HepG2 (cell line): ENCODE results near the gene FAM174B. TPM values are rescaled to one million over a fixed set of nuclear protein-coding genes. Genes with fewer than 3 reads are reported as not detected.

Source experiments
- ATAC-seq: fragments of 200-7000 bp; cut with Tn5 transposase; 3 replicates; pipeline ENCODE4 v1.9.1; 2020; ENCODE audit warnings: mild to moderate bottlenecking, moderate library complexity
- BruUV-seq: library from RNA; stranded (reverse); fragments of 400-500 nt; replicated peaks from 2 replicates; lab custom pipeline; 2021; lab: Mats Ljungman, UMichigan
- CTCF ChIA-PET: fragments of 300-600 bp; formaldehyde crosslinking; extraction: SDS; loops from one replicate; lab custom pipeline; 2021; ENCODE audit warnings: low total read pairs, inconsistent platforms, low intra/inter-chr PET ratio; lab: Yijun Ruan, JAX
- POLR2A ChIA-PET: fragments of 350-600 bp; sonication (Branson Sonifier 250); formaldehyde crosslinking; loops from one replicate; lab custom pipeline; 2020; ENCODE audit warnings: antibody characterized with exemption, inconsistent platforms; lab: Yijun Ruan, JAX
- DNase-seq: peaks from one replicate; pipeline ENCODE4 v3.0.0-alpha.2; 2015; ENCODE audit warnings: low spot score
- FAIRE-seq: peaks from 3 replicates; lab custom pipeline; 2011; peaks lifted over from hg19 to GRCh38; lab: Jason Lieb, UNC
- H2AFZ ChIP-seq: one replicate; pipeline ENCODE4 v1.6.1; 2011; ENCODE audit warnings: low read length, inconsistent platforms
- H3K27ac ChIP-seq: fragments of 300-600 bp; 3 replicates; pipeline ENCODE4 v1.8.0; 2011; ENCODE audit warnings: mixed run types, mild to moderate bottlenecking, mixed read lengths, low read length, inconsistent platforms; ENCODE audit not compliant: insufficient read depth; ENCODE audit errors: extremely low read length
- H3K27me3 ChIP-seq, 2 experiments: fragments of 200-600 bp in 1 of 2; 2 replicates in 1 of 2; 3 replicates in 1 of 2; pipeline versions ENCODE4 v1.6.0 to v1.8.0; 2011; ENCODE audit warnings: low read length in 2 of 2, mild to moderate bottlenecking in 2 of 2, moderate library complexity in 2 of 2, inconsistent platforms in 1 of 2; ENCODE audit not compliant: insufficient read depth in 2 of 2, control insufficient read depth in 1 of 2
- H3K36me3 ChIP-seq, 2 experiments: fragments of 200-600 bp in 1 of 2; replicated peaks in 1 of 2; 2 replicates in 1 of 2; 3 replicates in 1 of 2; pipeline versions ENCODE4 v1.5.1 to v1.8.0; 2011; ENCODE audit warnings: low read length in 2 of 2, inconsistent platforms in 1 of 2; ENCODE audit not compliant: insufficient read depth in 2 of 2, control insufficient read depth in 1 of 2
- H3K4me1 ChIP-seq: 2 replicates; pipeline ENCODE4 v1.5.1; 2012; ENCODE audit warnings: low read length, inconsistent platforms; ENCODE audit not compliant: insufficient read depth
- H3K4me2 ChIP-seq: 2 replicates; pipeline ENCODE4 v1.6.0; 2011; ENCODE audit warnings: low read depth, low read length, inconsistent platforms
- H3K4me3 ChIP-seq, 3 experiments: fragments of 200-600 bp in 1 of 3; sonication (generic), shearing (Covaris generic) in 1 of 3; replicated peaks in 1 of 3; 2 replicates each; pipeline ENCODE4 v1.5.1; 2011 to 2016; ENCODE audit warnings: low read length in 3 of 3, inconsistent platforms in 2 of 3, low read depth in 2 of 3, mild to moderate bottlenecking in 2 of 3, control low read depth in 1 of 3, mixed read lengths in 1 of 3; ENCODE audit not compliant: insufficient read depth in 1 of 3
- H3K79me2 ChIP-seq: one replicate; pipeline ENCODE4 v1.6.1; 2011; ENCODE audit warnings: low read length, inconsistent platforms; ENCODE audit not compliant: insufficient read depth
- H3K9ac ChIP-seq: 2 replicates; pipeline ENCODE4 v1.6.0; 2011; ENCODE audit warnings: mild to moderate bottlenecking, low read depth, low read length, inconsistent platforms; ENCODE audit not compliant: insufficient read depth
- H3K9me3 ChIP-seq: 2 replicates; pipeline ENCODE4 v1.5.1; 2012; ENCODE audit warnings: mild to moderate bottlenecking, low read length
- H4K20me1 ChIP-seq: 2 replicates; pipeline ENCODE4 v1.6.0; 2011; ENCODE audit warnings: inconsistent platforms, mild to moderate bottlenecking, low read length, moderate library complexity; ENCODE audit not compliant: insufficient read depth
- ATF5 ChIP-seq: sonication (generic); formaldehyde crosslinking; IDR thresholded peaks from 2 replicates; pipeline ENCODE4 v1.4.0; 2020; ENCODE audit warnings: mild to moderate bottlenecking, low read depth, missing genetic modification reagents
- HES4 ChIP-seq: sonication (generic); formaldehyde crosslinking; IDR thresholded peaks from 2 replicates; pipeline ENCODE4 v1.9.0; 2021; ENCODE audit warnings: mild to moderate bottlenecking, missing genetic modification reagents, borderline replicate concordance
- KLF15 ChIP-seq: sonication (generic); formaldehyde crosslinking; IDR thresholded peaks from 2 replicates; pipeline ENCODE4 v1.8.1; 2023; ENCODE audit warnings: borderline replicate concordance, mild to moderate bottlenecking, inconsistent platforms, missing genetic modification reagents, mixed read lengths
- NR0B2 ChIP-seq: sonication (generic); formaldehyde crosslinking; IDR thresholded peaks from 2 replicates; pipeline ENCODE4 v1.4.0; 2020; ENCODE audit warnings: mild to moderate bottlenecking, missing genetic modification reagents
- RAD21 ChIP-seq: fragments of 450-650 bp; formaldehyde crosslinking; IDR thresholded peaks from 2 replicates; pipeline ENCODE4 v1.5.0; 2020; ENCODE audit warnings: mild to moderate bottlenecking
- THAP8 ChIP-seq: sonication (generic); formaldehyde crosslinking; IDR thresholded peaks from 2 replicates; pipeline ENCODE4 v1.5.1; 2020; ENCODE audit warnings: missing genetic modification reagents, mild to moderate bottlenecking, borderline replicate concordance
- ZNF709 ChIP-seq: sonication (generic); formaldehyde crosslinking; IDR thresholded peaks from 2 replicates; pipeline ENCODE4 v1.5.0; 2020; ENCODE audit warnings: mild to moderate bottlenecking, missing genetic modification reagents
- ZNF841 ChIP-seq: sonication (generic); formaldehyde crosslinking; IDR thresholded peaks from 2 replicates; pipeline ENCODE4 v1.8.1; 2023; ENCODE audit warnings: missing genetic modification reagents, borderline replicate concordance
- ZSCAN12 ChIP-seq: sonication (generic); formaldehyde crosslinking; IDR thresholded peaks from 2 replicates; pipeline ENCODE4 v1.9.0; 2021; ENCODE audit warnings: mild to moderate bottlenecking, missing genetic modification reagents
- WGBS: methylation state at CpG from one replicate; pipeline ENCODE4 v1.1.6; 2017; ENCODE audit warnings: low lambda C conversion rate; 5-methylcytosine and 5-hydroxymethylcytosine counted together
- in situ Hi-C: cut with HindIII; loops from 2 replicates; pipeline ENCODE4 v1.10.0; 2017; ENCODE audit warnings: low pct_unique_long_range_greater_than_20kb; ENCODE audit not compliant: extremely low pct_ligation_motif_present
- intact Hi-C: fragments of 100-400 bp; cut with micrococcal nuclease; formaldehyde crosslinking; loops from one replicate; pipeline ENCODE4 v1.10.0; 2022; ENCODE audit not compliant: unreplicated experiment
- polyA plus RNA-seq, 8 experiments: library from polyadenylated mRNA; depleted of rRNA in 3 of 8; stranded (reverse) in 7 of 8; unstranded in 1 of 8; fragments of >200 nt; fragmentation: Illumina TruSeq in 4 of 8; extraction: Trizol in 4 of 8; gene quantifications; 2 replicates each; pipeline versions ENCODE4 v1.2.1 to v1.2.3, GENCODE V29; 2011 to 2016; ENCODE audit warnings: low read depth in 4 of 8, missing spikeins in 1 of 8, mixed read lengths in 1 of 8; ENCODE audit not compliant: insufficient read depth in 1 of 8
- total RNA-seq, 5 experiments: library from RNA; depleted of rRNA; stranded (reverse); fragments of >200 nt; fragmentation: Illumina TruSeq; extraction: Trizol; gene quantifications; 2 replicates each; pipeline ENCODE4 v1.2.3, GENCODE V29; 2016; ENCODE audit warnings: low read depth in 1 of 5

FAM174B gene
- total and polyA plus RNA-seq, 2 of the 13 experiments (the other 11 are each of a cell fraction or from before 2014, with no cell fraction given) = 0.90 to 2.1 TPM

GRCh38 chr15:92645731-92646130 lies 9.8 kb downstream of the FAM174B start:
- CTCF ChIA-PET = no interaction called here
- Histone ChIP-seq H3K4me2 (no peak overlapping the region), H3K9ac (no peak overlapping the region), H3K27me3 (peaks cover 0 to 23% of the 10 kb centered on the region in 2 experiments; a peak in 1 of 5 replicates), H3K9me3 (no peaks in the 10 kb centered on the region), H3K4me3 (no peak overlapping the region), H3K27ac (no peak overlapping the region), H3K79me2 (no peaks in the 10 kb centered on the region), H3K4me1 (no peaks in the 10 kb centered on the region), H3K36me3 (no peaks in the 10 kb centered on the region), H4K20me1 (no peaks in the 10 kb centered on the region), H2AFZ (no peak overlapping the region)
- no peak for ATAC-seq
- WGBS = 0% methylated on average over 1 of the region's 2 CpGs
- DNase-seq = no peak
- POLR2A ChIA-PET = no interaction called here
- no peak for FAIRE-seq
- in situ Hi-C loops (no loop called here), intact Hi-C loops (no loop called here)
- BruUV-seq = no TSS peak
- TF ChIP-seq RAD21 (CRISPR knock-in tag) (no peak), ZNF709 (CRISPR knock-in tag) (no peak), ZNF841 (no peak), NR0B2 (CRISPR knock-in tag) (no peak), ZSCAN12 (no peak), ATF5 (CRISPR knock-in tag) (no peak), HES4 (no peak), KLF15 (CRISPR knock-in tag) (no peak), THAP8 (CRISPR knock-in tag) (no peak)
